ENCODE data around the gene DOCK1. TPM values are rescaled to one million over a fixed set of nuclear protein-coding genes. Genes with fewer than 3 reads are reported as not detected.

The DOCK1 gene
- total RNA-seq, 1 experiment from 2014 or later: 82.2 TPM

DNA sequence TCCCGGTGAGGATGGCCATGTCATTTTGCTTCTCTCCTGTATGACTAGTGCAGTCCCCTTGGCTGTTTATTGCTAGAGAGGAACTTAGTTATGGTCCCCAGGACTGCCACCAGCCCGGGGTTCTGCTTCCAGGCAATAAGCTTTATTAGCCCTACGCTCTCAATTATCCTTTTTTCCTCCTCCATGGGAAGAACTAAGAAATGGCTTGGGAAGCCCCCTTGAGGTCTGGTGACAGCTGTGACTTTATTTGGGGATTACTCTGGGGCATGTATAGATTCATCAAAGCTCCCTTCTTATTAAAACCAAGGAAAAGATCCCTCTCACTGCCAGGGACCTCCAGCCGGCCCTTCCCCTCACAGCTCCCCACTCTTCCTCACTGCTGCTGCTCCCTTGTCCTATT lies 446.3 kb downstream of the DOCK1 start:
- Histone ChIP-seq H3K9me3 (no peaks in the 10 kb centered on the region), H3K36me3 (ENCODE audit: control insufficient read depth, insufficient read depth, low read length) (no peaks in the 10 kb centered on the region), H3K4me1 (no peaks in the 10 kb centered on the region), H3K4me3 (ENCODE audit: low read depth, low read length) (no peak overlapping the region), H3K27me3 (replicated peaks; ENCODE audit: control insufficient read depth, insufficient read depth, low read length) (no peaks in the 10 kb centered on the region)
- Mint-ChIP-seq H3K36me3 (ENCODE audit: insufficient read depth, unreplicated experiment) (no peaks in the 10 kb centered on the region), H3K27ac (ENCODE audit: unreplicated experiment) (no peak overlapping the region), H3K4me1 (ENCODE audit: low read depth, unreplicated experiment) (no peaks in the 10 kb centered on the region), H3K27me3 (ENCODE audit: insufficient read depth, unreplicated experiment) (no peaks in the 10 kb centered on the region), H3K4me3 (ENCODE audit: unreplicated experiment) (no peak overlapping the region), H3K9me3 (ENCODE audit: unreplicated experiment) (no peaks in the 10 kb centered on the region)
- ChIA-PET CTCF (no interaction called here), POLR2A (no interaction called here)
- intact Hi-C loops (cut with micrococcal nuclease; ENCODE audit: unreplicated experiment): no loop called here
- TF ChIP-seq, protein P1, sequence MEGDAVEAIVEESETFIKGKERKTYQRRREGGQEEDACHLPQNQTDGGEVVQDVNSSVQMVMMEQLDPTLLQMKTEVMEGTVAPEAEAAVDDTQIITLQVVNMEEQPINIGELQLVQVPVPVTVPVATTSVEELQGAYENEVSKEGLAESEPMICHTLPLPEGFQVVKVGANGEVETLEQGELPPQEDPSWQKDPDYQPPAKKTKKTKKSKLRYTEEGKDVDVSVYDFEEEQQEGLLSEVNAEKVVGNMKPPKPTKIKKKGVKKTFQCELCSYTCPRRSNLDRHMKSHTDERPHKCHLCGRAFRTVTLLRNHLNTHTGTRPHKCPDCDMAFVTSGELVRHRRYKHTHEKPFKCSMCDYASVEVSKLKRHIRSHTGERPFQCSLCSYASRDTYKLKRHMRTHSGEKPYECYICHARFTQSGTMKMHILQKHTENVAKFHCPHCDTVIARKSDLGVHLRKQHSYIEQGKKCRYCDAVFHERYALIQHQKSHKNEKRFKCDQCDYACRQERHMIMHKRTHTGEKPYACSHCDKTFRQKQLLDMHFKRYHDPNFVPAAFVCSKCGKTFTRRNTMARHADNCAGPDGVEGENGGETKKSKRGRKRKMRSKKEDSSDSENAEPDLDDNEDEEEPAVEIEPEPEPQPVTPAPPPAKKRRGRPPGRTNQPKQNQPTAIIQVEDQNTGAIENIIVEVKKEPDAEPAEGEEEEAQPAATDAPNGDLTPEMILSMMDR (IDR thresholded peaks at IDR 0.05; ENCODE audit: insufficient read depth in 1 of 2, low read depth in 1 of 2, low read length in 1 of 2, severe bottlenecking in 1 of 2, unreplicated experiment in 1 of 2): no peak
- BruUV-seq (replicated peaks): no TSS peak
- no peak for DNase-seq

DNA sequence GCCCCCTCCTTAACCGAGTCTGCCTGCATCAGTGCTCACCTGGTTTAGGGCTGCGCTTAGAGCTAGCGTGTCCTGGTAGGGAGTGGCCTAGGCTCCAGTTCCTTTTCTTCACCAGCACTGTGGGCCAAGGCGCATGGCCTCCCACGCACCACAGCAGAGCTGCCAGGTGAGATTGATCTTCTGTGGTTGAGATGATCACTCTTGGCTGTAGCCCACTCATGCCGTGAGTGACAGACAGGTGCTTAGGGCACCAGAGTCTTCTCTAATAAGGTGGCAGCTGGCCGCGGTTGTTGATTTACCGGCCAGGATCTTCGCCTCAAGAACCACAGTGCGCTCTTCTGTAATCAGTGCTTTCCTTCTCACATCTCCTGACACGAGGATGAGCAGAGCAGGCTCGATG lies 448.3 kb downstream of the DOCK1 start:
- Histone ChIP-seq H3K27me3 (replicated peaks; ENCODE audit: control insufficient read depth, insufficient read depth, low read length) (no peaks in the 10 kb centered on the region), H3K36me3 (ENCODE audit: control insufficient read depth, insufficient read depth, low read length) (0 out of 2 replicates have a peak, but pooled peaks cover 1% of the 10 kb centered on the region), H3K4me1 (no peaks in the 10 kb centered on the region), H3K9me3 (no peaks in the 10 kb centered on the region), H3K4me3 (ENCODE audit: low read depth, low read length) (no peak overlapping the region)
- no peak for DNase-seq
- intact Hi-C loops (cut with micrococcal nuclease; ENCODE audit: unreplicated experiment): no loop called here
- Mint-ChIP-seq H3K4me3 (ENCODE audit: unreplicated experiment) (no peak overlapping the region), H3K27me3 (ENCODE audit: insufficient read depth, unreplicated experiment) (no peaks in the 10 kb centered on the region), H3K27ac (ENCODE audit: unreplicated experiment) (no peak overlapping the region), H3K36me3 (ENCODE audit: insufficient read depth, unreplicated experiment) (no peaks in the 10 kb centered on the region), H3K4me1 (ENCODE audit: low read depth, unreplicated experiment) (no peaks in the 10 kb centered on the region), H3K9me3 (ENCODE audit: unreplicated experiment) (no peaks in the 10 kb centered on the region)
- POLR2A ChIA-PET: no interaction called here
- CTCF ChIA-PET: no interaction called here
- no TSS peak for BruUV-seq (replicated peaks)
- TF ChIP-seq, protein P1 (IDR thresholded peaks at IDR 0.05; ENCODE audit: insufficient read depth in 1 of 2, low read depth in 1 of 2, low read length in 1 of 2, severe bottlenecking in 1 of 2, unreplicated experiment in 1 of 2): no peak

DNA sequence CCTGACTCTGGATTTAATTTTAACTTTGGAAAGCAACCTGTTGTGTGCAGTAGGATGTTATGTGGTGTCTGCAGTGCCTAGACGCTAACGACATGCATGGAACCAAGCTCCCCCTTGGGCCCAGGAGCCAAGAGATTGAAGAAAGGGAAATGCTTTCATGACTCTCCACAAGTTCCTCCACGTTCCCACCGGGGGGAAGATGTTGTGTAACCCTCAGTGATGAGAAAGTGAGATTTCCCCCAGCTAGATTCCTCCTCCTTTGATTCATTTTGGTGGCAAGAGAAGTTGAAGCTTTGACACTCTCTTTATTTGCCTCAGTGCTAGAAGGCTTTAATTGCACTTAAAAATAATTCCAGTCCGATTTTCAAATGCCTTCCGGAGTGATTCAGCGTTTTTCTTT lies 449.0 kb downstream of the DOCK1 start:
- no peaks in the 10 kb centered on the region for H3K27me3 Mint-ChIP-seq (ENCODE audit: insufficient read depth, unreplicated experiment)
- H3K27ac Mint-ChIP-seq (ENCODE audit: unreplicated experiment): no peak overlapping the region
- no peaks in the 10 kb centered on the region for H3K27me3 ChIP-seq (replicated peaks; ENCODE audit: control insufficient read depth, insufficient read depth, low read length)
- no TSS peak for BruUV-seq (replicated peaks)
- intact Hi-C loops (cut with micrococcal nuclease; ENCODE audit: unreplicated experiment): no loop called here
- H3K4me3 Mint-ChIP-seq (ENCODE audit: unreplicated experiment): no peak overlapping the region
- TF ChIP-seq, protein P1 (IDR thresholded peaks at IDR 0.05; ENCODE audit: insufficient read depth in 1 of 2, low read depth in 1 of 2, low read length in 1 of 2, severe bottlenecking in 1 of 2, unreplicated experiment in 1 of 2): no peak
- no peak for DNase-seq
- H3K36me3 ChIP-seq (ENCODE audit: control insufficient read depth, insufficient read depth, low read length): 0 out of 2 replicates have a peak, but pooled peaks cover 1% of the 10 kb centered on the region
- no peaks in the 10 kb centered on the region for H3K4me1 Mint-ChIP-seq (ENCODE audit: low read depth, unreplicated experiment)
- H3K4me3 ChIP-seq (ENCODE audit: low read depth, low read length): no peak overlapping the region
- ChIA-PET CTCF (no interaction called here), POLR2A (no interaction called here)
- H3K4me1 ChIP-seq: no peaks in the 10 kb centered on the region
- no peaks in the 10 kb centered on the region for H3K9me3 ChIP-seq
- H3K36me3 Mint-ChIP-seq (ENCODE audit: insufficient read depth, unreplicated experiment): no peaks in the 10 kb centered on the region
- H3K9me3 Mint-ChIP-seq (ENCODE audit: unreplicated experiment): no peaks in the 10 kb centered on the region
